ENCODE data around the gene ADAR. TPM values are rescaled to one million over a fixed set of nuclear protein-coding genes. Genes with fewer than 3 reads are reported as not detected.

ADAR gene
- total and polyA plus RNA-seq, 2 of the 8 experiments (the other 6 are each of a cell fraction or from before 2014, with no cell fraction given): 125 to 242 TPM

- Histone ChIP-seq H2AK5ac (ENCODE audit: low read depth, low read length) (no peak overlapping the region), H3K27me3 (replicated peaks in 1 of 4; ENCODE audit: control insufficient read depth in 3 of 4, extremely low read depth in 1 of 4, insufficient read depth in 3 of 4, low read length in 3 of 4) (no peaks in the 10 kb centered on the region), H3K4me1 (replicated peaks in 1 of 4; ENCODE audit: control insufficient read depth in 3 of 4, insufficient read depth in 4 of 4, low read length in 3 of 4) (no peaks in the 10 kb centered on the region), H3K9me3 (ENCODE audit: insufficient read depth in 2 of 2, low read depth in 1 of 2, low read length in 1 of 2) (no peaks in the 10 kb centered on the region), H3K79me1 (ENCODE audit: low read depth, low read length) (0 out of 2 replicates have a peak, but pooled peaks cover 2% of the 10 kb centered on the region), H3K27ac (ENCODE audit: low read depth, low read length) (no peak overlapping the region), H3K56ac (replicated peaks; ENCODE audit: insufficient read length, low read depth, low read length) (no peak overlapping the region), H2BK15ac (ENCODE audit: low read length) (no peak overlapping the region), H2AFZ (ENCODE audit: low read length) (no peak overlapping the region), H3K4ac (replicated peaks; ENCODE audit: insufficient read length, low read depth, low read length) (no peak overlapping the region), H3K23ac (ENCODE audit: insufficient read length) (no peak overlapping the region), H4K20me1 (replicated peaks in 1 of 2; ENCODE audit: control insufficient read depth in 1 of 2, insufficient read depth in 2 of 2, low read length in 2 of 2) (peaks cover 14% of the 10 kb centered on the region in 2 experiments), H3K79me2 (ENCODE audit: control insufficient read depth in 1 of 2, insufficient read depth in 2 of 2, low read length in 2 of 2) (no peaks in the 10 kb centered on the region), H2BK12ac (ENCODE audit: low read depth, low read length) (no peak overlapping the region), H3K36me3 (ENCODE audit: control insufficient read depth in 2 of 4, insufficient read depth in 4 of 4, low read length in 3 of 4) (peaks cover 71 to 100% (median 94%) of the 10 kb centered on the region in 4 experiments), H3K18ac (ENCODE audit: extremely low read depth, low read length) (no peak overlapping the region), H4K91ac (replicated peaks; ENCODE audit: insufficient read length, low read length) (no peak overlapping the region), H3K4me2 (ENCODE audit: insufficient read depth in 1 of 2, low read depth in 2 of 2, low read length in 2 of 2) (no peak overlapping the region), H3K4me3 (ENCODE audit: extremely low read depth in 1 of 4, insufficient read depth in 2 of 4, low read depth in 3 of 4, low read length in 4 of 4) (no peak overlapping the region), H2BK120ac (replicated peaks; ENCODE audit: low read depth, low read length) (no peak overlapping the region), H4K8ac (ENCODE audit: extremely low read depth, insufficient read depth, low read length) (no peak overlapping the region), H2BK5ac (ENCODE audit: low read depth, low read length) (no peak overlapping the region), H3K14ac (ENCODE audit: insufficient read length) (no peak overlapping the region), H3K9ac (replicated peaks in 1 of 4; ENCODE audit: extremely low read depth in 1 of 4, low read depth in 3 of 4, low read length in 3 of 4) (no peak overlapping the region), H2BK20ac (ENCODE audit: low read length) (no peak overlapping the region), H3K23me2 (ENCODE audit: low read depth, low read length) (no peaks in the 10 kb centered on the region), H4K5ac (ENCODE audit: insufficient read length, low read depth, low read length) (no peak overlapping the region)
- ChIA-PET CTCF (ENCODE audit: partially characterized antibody) (interaction anchor here (1.4 kb wide), 1 partner anchor 27 kb away, joined by 3 read pairs; no protein-coding TSS in a partner anchor), POLR2A (ENCODE audit: partially characterized antibody) (no interaction called here)
- TF ChIP-seq ZNF274 (IDR thresholded peaks at IDR 0.05; ENCODE audit: borderline replicate concordance, extremely low read depth, low read length) (no peak), RAD21 (IDR thresholded peaks at IDR 0.05 in 1 of 2, conservative IDR thresholded peaks at IDR 0.05 in 1 of 2; ENCODE audit: low read depth in 2 of 2, low read length in 2 of 2) (no peak), RNF2 (IDR thresholded peaks at IDR 0.05; ENCODE audit: borderline replicate concordance, low read depth, low read length, missing control alignments, poor library complexity, severe bottlenecking) (no peak), SIN3A (conservative IDR thresholded peaks at IDR 0.05 in 1 of 2, IDR thresholded peaks at IDR 0.05 in 1 of 2; ENCODE audit: low read depth in 1 of 2, low read length in 2 of 2) (no peak), POLR2AphosphoS5 (IDR thresholded peaks at IDR 0.05; ENCODE audit: low read depth, low read length) (no peak)
- DNase-seq (ENCODE audit: low read depth in 1 of 2, low spot score in 2 of 2): no peak
- FAIRE-seq: no peak
- WGBS, 2 experiments (ENCODE audit: extremely low coverage in 1 of 2, insufficient coverage in 1 of 2, insufficient read length in 1 of 2, insufficient replicate concordance in 2 of 2, low coverage in 1 of 2, low lambda C conversion rate in 2 of 2, missing lambda C conversion rate in 1 of 2): 93% methylated on average over 6 of the region's 6 CpGs; no CpG with 5 or more reads in 1 of the 2 experiments
These were observed 21.3 kb downstream of the ADAR start for GRCh38 chr1:154586641-154587040.
